Mucosa of stomach (tissue), 1 donor: ENCODE results near the gene FLNB.

Experiments
- H3K27me3 ChIP-seq: one replicate; pipeline ENCODE4 v1.7.0; 2013; ENCODE audit warnings: mild to moderate bottlenecking, low read length; ENCODE audit not compliant: control insufficient read depth, insufficient read depth
- H3K36me3 ChIP-seq: one replicate; pipeline ENCODE4 v1.7.0; 2013; ENCODE audit warnings: low read length; ENCODE audit not compliant: control insufficient read depth, insufficient read depth
- H3K4me1 ChIP-seq: one replicate; pipeline ENCODE4 v1.7.0; 2013; ENCODE audit warnings: mild to moderate bottlenecking, low read length; ENCODE audit not compliant: control insufficient read depth, insufficient read depth
- H3K4me3 ChIP-seq: one replicate; pipeline ENCODE4 v1.7.0; 2013; ENCODE audit warnings: low read length
- H3K9ac ChIP-seq: one replicate; pipeline ENCODE4 v1.7.0; 2013; ENCODE audit warnings: mild to moderate bottlenecking, low read length, moderate library complexity
- H3K9me3 ChIP-seq: one replicate; pipeline ENCODE4 v1.7.0; 2013; ENCODE audit warnings: mild to moderate bottlenecking, low read length, moderate library complexity; ENCODE audit not compliant: control insufficient read depth
- donor health status: Pancreatic carcinoma.

The FLNB gene

GRCh38 chr3:58013973-58014649 lies 5.9 kb downstream of the FLNB start:
- H3K9ac ChIP-seq, result no peak overlapping the region

GRCh38 chr3:58015520-58015915 lies 7.3 kb downstream of the FLNB start:
- Histone ChIP-seq H3K9ac (no peak overlapping the region), H3K27me3 (no peaks in the 10 kb centered on the region), H3K36me3 (no peaks in the 10 kb centered on the region), H3K4me3 (no peak overlapping the region), H3K4me1 (peaks cover 55% of the 10 kb centered on the region), H3K9me3 (no peaks in the 10 kb centered on the region)

More at GRCh38 chr3:58013973-58014649, 5.9 kb downstream of the FLNB start:
- Histone ChIP-seq H3K36me3 (no peaks in the 10 kb centered on the region), H3K4me3 (no peak overlapping the region), H3K27me3 (no peaks in the 10 kb centered on the region), H3K4me1 (peaks cover 45% of the 10 kb centered on the region), H3K9me3 (no peaks in the 10 kb centered on the region)

- no peak overlapping the region for H3K9ac ChIP-seq
- H3K4me1 ChIP-seq, result peaks cover 55% of the 10 kb centered on the region
- H3K9me3 ChIP-seq, result no peaks in the 10 kb centered on the region
- no peak overlapping the region for H3K4me3 ChIP-seq
- no peaks in the 10 kb centered on the region for H3K27me3 ChIP-seq
- H3K36me3 ChIP-seq, result no peaks in the 10 kb centered on the region
Observed at GRCh38 chr3:58016710-58017109, 8.5 kb downstream of the FLNB start.

- H3K9ac ChIP-seq, result no peak overlapping the region
- H3K27me3 ChIP-seq, result no peaks in the 10 kb centered on the region
- H3K4me3 ChIP-seq, result no peak overlapping the region
- peaks cover 48% of the 10 kb centered on the region for H3K4me1 ChIP-seq
- no peaks in the 10 kb centered on the region for H3K36me3 ChIP-seq
- H3K9me3 ChIP-seq, result no peaks in the 10 kb centered on the region
Observed at GRCh38 chr3:58018892-58019742, 10.9 kb downstream of the FLNB start.

- H3K4me3 ChIP-seq, result no peak overlapping the region
- H3K4me1 ChIP-seq, result peaks cover 54% of the 10 kb centered on the region
- no peak overlapping the region for H3K9ac ChIP-seq
Observed at GRCh38 chr3:58020783-58021071, 12.5 kb downstream of the FLNB start.

DNA sequence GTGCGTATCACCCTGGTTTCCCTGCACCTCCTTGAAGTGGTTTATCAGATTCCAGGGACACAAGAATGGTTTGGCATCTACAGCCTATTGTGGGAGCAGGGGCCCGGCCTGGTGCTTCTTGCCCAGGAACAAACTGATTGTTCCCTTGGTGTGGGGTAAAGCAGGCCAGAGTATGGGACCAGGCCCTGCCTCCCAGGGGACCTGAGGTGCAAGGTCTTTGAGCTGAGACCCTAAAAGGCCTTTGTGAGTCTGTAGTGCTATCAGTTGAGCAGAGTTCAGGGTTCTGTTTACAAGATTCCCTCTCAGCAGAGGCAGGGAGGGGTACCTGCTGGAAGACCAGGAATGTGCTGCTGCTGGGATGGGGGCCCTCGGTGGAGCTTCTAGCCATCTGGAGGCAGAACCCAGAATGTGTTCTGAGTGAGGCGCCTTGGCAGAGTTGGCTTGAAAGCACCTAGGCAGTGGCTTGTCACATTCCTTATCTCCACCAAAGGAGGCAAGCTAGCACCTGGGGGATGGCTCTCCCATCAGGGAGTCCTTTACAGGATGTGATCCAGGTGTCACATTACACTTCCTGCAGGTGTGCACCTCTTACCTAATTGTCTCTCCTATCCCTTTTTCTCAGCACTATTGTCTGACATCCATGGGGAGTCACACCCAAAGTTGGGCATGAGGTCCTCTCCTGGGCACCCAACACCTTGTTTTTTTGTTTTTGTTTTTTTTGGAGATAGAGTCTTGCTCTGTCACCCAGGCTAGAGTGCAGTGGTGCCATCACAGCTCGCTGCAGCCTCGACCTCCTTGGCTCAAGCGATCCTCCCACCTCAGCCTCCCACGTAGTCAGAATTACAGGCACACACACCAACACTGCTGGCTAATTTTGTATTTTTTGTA lies 13.1 kb downstream of the FLNB start:
- peaks cover 60% of the 10 kb centered on the region for H3K4me1 ChIP-seq
- no peak overlapping the region for H3K4me3 ChIP-seq
- no peak overlapping the region for H3K9ac ChIP-seq
- H3K9me3 ChIP-seq, result no peaks in the 10 kb centered on the region
- no peaks in the 10 kb centered on the region for H3K27me3 ChIP-seq
- H3K36me3 ChIP-seq, result no peaks in the 10 kb centered on the region

More at GRCh38 chr3:58020783-58021071, 12.5 kb downstream of the FLNB start:
- Histone ChIP-seq H3K9me3 (no peaks in the 10 kb centered on the region), H3K36me3 (no peaks in the 10 kb centered on the region), H3K27me3 (no peaks in the 10 kb centered on the region)

DNA sequence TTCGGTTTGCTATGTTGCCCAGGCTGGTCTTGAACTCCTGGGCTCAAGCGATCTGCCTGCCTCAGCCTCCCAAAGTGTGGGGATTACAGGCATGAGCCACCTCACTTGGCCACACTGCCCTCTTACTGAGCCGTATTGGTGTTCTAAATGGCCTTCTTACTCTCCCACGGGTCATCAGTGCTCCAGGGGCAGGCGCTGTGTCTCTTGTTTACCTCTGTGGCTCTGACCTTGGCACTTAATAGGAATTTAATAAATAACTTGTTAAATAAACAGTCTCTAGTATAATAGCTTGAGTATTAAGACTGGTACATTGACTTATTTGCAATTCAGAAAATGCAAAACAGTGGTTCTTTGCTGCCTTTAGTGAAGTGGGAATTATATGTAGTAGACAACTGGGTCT lies 13.7 kb downstream of the FLNB start:
- H3K9ac ChIP-seq, result no peak overlapping the region
- H3K27me3 ChIP-seq, result no peaks in the 10 kb centered on the region
- peaks cover 63% of the 10 kb centered on the region for H3K4me1 ChIP-seq
- no peak overlapping the region for H3K4me3 ChIP-seq
- H3K9me3 ChIP-seq, result no peaks in the 10 kb centered on the region
- no peaks in the 10 kb centered on the region for H3K36me3 ChIP-seq

DNA sequence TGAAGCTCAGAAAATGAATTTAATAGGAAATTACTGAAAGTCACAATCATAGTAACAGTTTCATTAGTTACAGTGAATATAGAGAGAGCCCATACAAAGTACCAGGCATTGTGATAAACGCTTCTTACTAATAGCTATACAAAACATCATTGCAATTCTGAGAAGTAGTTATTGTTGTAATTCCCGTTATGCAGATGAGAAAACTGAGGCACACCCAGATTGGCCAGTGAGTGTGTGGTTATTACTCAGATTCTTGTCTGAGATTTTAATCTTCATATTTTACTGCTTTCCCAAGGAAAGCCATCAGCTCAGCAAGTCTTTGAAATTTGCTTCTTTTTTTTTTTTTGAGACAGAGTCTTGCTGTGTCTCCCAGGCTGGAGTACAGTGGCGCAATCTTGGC lies 14.3 kb downstream of the FLNB start:
- no peaks in the 10 kb centered on the region for H3K27me3 ChIP-seq
- H3K36me3 ChIP-seq, result no peaks in the 10 kb centered on the region
- H3K4me1 ChIP-seq, result peaks cover 63% of the 10 kb centered on the region
- H3K9ac ChIP-seq, result no peak overlapping the region
- no peaks in the 10 kb centered on the region for H3K9me3 ChIP-seq
- H3K4me3 ChIP-seq, result no peak overlapping the region

- H3K36me3 ChIP-seq, result no peaks in the 10 kb centered on the region
- no peak overlapping the region for H3K4me3 ChIP-seq
- H3K27me3 ChIP-seq, result no peaks in the 10 kb centered on the region
- H3K9ac ChIP-seq, result no peak overlapping the region
- peaks cover 61% of the 10 kb centered on the region for H3K4me1 ChIP-seq
- H3K9me3 ChIP-seq, result no peaks in the 10 kb centered on the region
Observed at GRCh38 chr3:58023531-58023930, 15.3 kb downstream of the FLNB start.

- H3K36me3 ChIP-seq, result no peaks in the 10 kb centered on the region
- H3K4me3 ChIP-seq, result no peak overlapping the region
- H3K27me3 ChIP-seq, result no peaks in the 10 kb centered on the region
- peaks cover 43% of the 10 kb centered on the region for H3K4me1 ChIP-seq
- H3K9me3 ChIP-seq, result no peaks in the 10 kb centered on the region
- H3K9ac ChIP-seq, result no peak overlapping the region
Observed at GRCh38 chr3:58025406-58025805, 17.2 kb downstream of the FLNB start.

- Histone ChIP-seq H3K4me1 (peaks cover 37% of the 10 kb centered on the region), H3K4me3 (no peak overlapping the region), H3K36me3 (no peaks in the 10 kb centered on the region), H3K9ac (no peak overlapping the region), H3K27me3 (no peaks in the 10 kb centered on the region), H3K9me3 (no peaks in the 10 kb centered on the region)
Observed at GRCh38 chr3:58025837-58026569, 17.8 kb downstream of the FLNB start.
